Stimulated activated CD4-positive, alpha-beta T cell treated with anti-CD3 and anti-CD28 coated beads, TNF-alpha, amount 100 ng/mL, for 4 hours (primary cell): ENCODE results near the gene FRK.
"Not testable (repeated sequence)": the region's sequence is repeated elsewhere in the genome, so short reads cannot be mapped to it uniquely, and the experiment has no call there.

Source experiments
- DNase-seq, 3 experiments: peaks; one replicate each; pipeline ENCODE4 v3.0.0-alpha.2; 2020; ENCODE audit warnings: low read depth in 3 of 3

The FRK gene

GRCh38 chr6:116060572-116061283 lies at the start of gene FRK:
Gene FRK, minus strand, starts transcription at chr6:116060891. Its CDS starts 580 bp downstream, at chr6:116060311.
- no peak for DNase-seq

GRCh38 chr6:116108836-116109235 lies 48.1 kb upstream of the FRK start:
- DNase-seq, result no peak

- no peak for DNase-seq
These were observed 45.5 kb upstream of the FRK start for GRCh38 chr6:116106146-116106545.

GRCh38 chr6:116105247-116105646 lies 44.6 kb upstream of the FRK start:
- DNase-seq, result no peak

GRCh38 chr6:116104636-116105035 lies 43.9 kb upstream of the FRK start:
- DNase-seq, result no peak

- no peak for DNase-seq
These were observed 42.2 kb upstream of the FRK start for GRCh38 chr6:116102873-116103272.

- DNase-seq, result no peak
These were observed 41.1 kb upstream of the FRK start for GRCh38 chr6:116101790-116102189.

- DNase-seq, result peak in 1 of 3 experiments; percentile 40
These were observed 40.6 kb upstream of the FRK start for GRCh38 chr6:116101302-116101718.

- DNase-seq, result peak; percentile 66 to 80 (median 77)
These were observed 40.0 kb upstream of the FRK start, which contains the start of gene NT5DC1 for GRCh38 chr6:116100419-116101301. Gene NT5DC1, plus strand, starts transcription at chr6:116100853. Its CDS starts 78 bp downstream, at chr6:116100931.

GRCh38 chr6:116099036-116099435 lies 38.3 kb upstream of the FRK start:
- DNase-seq, result no peak

GRCh38 chr6:116096979-116097816 lies 36.5 kb upstream of the FRK start:
- DNase-seq, result no peak

GRCh38 chr6:116096048-116096759 lies 35.5 kb upstream of the FRK start:
- not testable (repeated sequence) for DNase-seq

GRCh38 chr6:116094041-116094440 lies 33.4 kb upstream of the FRK start:
- DNase-seq, result no peak

- no peak for DNase-seq
These were observed 29.6 kb upstream of the FRK start for GRCh38 chr6:116090251-116090650.

- DNase-seq, result no peak
These were observed 28.3 kb upstream of the FRK start for GRCh38 chr6:116088946-116089345.

- DNase-seq, result no peak
These were observed 26.8 kb upstream of the FRK start for GRCh38 chr6:116087437-116088027.

- no peak for DNase-seq
These were observed 23.6 kb upstream of the FRK start for GRCh38 chr6:116084284-116084683.

- no peak for DNase-seq
These were observed 22.4 kb upstream of the FRK start for GRCh38 chr6:116083052-116083451.

- no peak for DNase-seq
These were observed 18.3 kb upstream of the FRK start for GRCh38 chr6:116078945-116079344.

GRCh38 chr6:116078522-116078921 lies 17.8 kb upstream of the FRK start:
- no peak for DNase-seq
